ENCODE results near the gene KRT7. TPM values are rescaled to one million over a fixed set of nuclear protein-coding genes. Genes with fewer than 3 reads are reported as not detected.

KRT7 gene
- total and polyA plus RNA-seq, 2 donors (not counting 3 experiments of a cell fraction or from before 2014, with no cell fraction given): 120 to 293 TPM

DNA sequence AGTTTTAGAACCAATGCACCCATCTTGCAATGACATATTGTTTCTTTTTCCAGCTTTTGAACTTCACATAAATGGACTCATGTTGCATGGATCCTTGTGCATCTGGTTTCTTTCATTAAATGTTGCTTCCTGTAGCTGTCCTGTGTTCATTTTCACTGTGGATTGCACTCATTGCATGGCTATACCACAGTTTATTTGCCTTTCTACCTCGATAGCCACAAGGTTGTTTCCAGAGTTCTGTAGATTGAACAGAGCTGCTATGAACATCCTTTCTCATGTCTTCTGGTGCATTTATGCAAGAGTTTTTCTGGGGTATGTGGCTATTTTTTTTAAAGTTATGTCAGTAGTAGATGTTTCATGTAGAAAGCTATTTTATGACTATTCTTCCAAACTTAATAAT lies 61.8 kb downstream of the KRT7 start:
- intact Hi-C loops (cut with micrococcal nuclease) (loop anchor here (5.0 kb wide), 1 partner anchor 527 kb away; no protein-coding TSS in a partner anchor), dilution Hi-C loops (cut with MboI; ENCODE audit: extremely low pct_ligation_motif_present, low sequenced_read_pairs) (no loop called here)
- CTCF ChIA-PET: interaction anchor here (1.2 to 2.9 kb wide), 6 partner anchors 10 to 576 kb away, joined by 3 to 15 read pairs (median 5); no protein-coding TSS in a partner anchor
- Histone ChIP-seq H3K9me3 (replicated peaks; ENCODE audit: control insufficient read depth, insufficient read depth, low read length) (no peaks in the 10 kb centered on the region), H3K36me3 (ENCODE audit: control insufficient read depth in 2 of 2, extremely low read depth in 1 of 2, insufficient read depth in 2 of 2, low read length in 2 of 2) (no peaks in the 10 kb centered on the region), H4K20me1 (replicated peaks; ENCODE audit: control insufficient read depth, extremely low read depth, insufficient read depth, low read length) (no peaks in the 10 kb centered on the region), H3K9ac (replicated peaks; ENCODE audit: extremely low read depth, insufficient read depth, low read length) (no peak overlapping the region), H3K4me1 (ENCODE audit: control insufficient read depth, extremely low read depth, insufficient read depth, low read length) (no peaks in the 10 kb centered on the region), H2AFZ (ENCODE audit: low read depth, low read length) (no peak overlapping the region), H3K4me3 (replicated peaks in 1 of 3; ENCODE audit: insufficient read depth in 1 of 3, low read depth in 1 of 3, low read length in 3 of 3) (no peak overlapping the region), H3K27ac (ENCODE audit: insufficient read depth, low read depth, low read length) (no peak overlapping the region), H3K9me1 (replicated peaks; ENCODE audit: control insufficient read depth, extremely low read depth, insufficient read depth, low read length) (no peaks in the 10 kb centered on the region), H3K27me3 (ENCODE audit: control insufficient read depth in 2 of 2, insufficient read depth in 2 of 2, low read length in 2 of 2) (peaks cover 37 to 51% of the 10 kb centered on the region in 2 experiments), H3K4me2 (ENCODE audit: insufficient read depth, low read length) (no peak overlapping the region), H3K79me2 (ENCODE audit: control insufficient read depth, insufficient read depth, low read length) (no peaks in the 10 kb centered on the region)
- no peak for FAIRE-seq
- no TSS peak for BruUV-seq (replicated peaks)
- POLR2A ChIA-PET: no interaction called here
- no peak for DNase-seq (ENCODE audit: low read depth, low spot score)
- TF ChIP-seq FOS (IDR thresholded peaks at IDR 0.05; ENCODE audit: borderline replicate concordance, insufficient read depth, low read length) (no peak), EZH2 (IDR thresholded peaks at IDR 0.05; ENCODE audit: borderline replicate concordance, low read depth, low read length, severe bottlenecking) (no peak), JUN (IDR thresholded peaks at IDR 0.05; ENCODE audit: borderline replicate concordance, insufficient read depth, insufficient read length, low read depth) (no peak)
- TF ChIP-seq, protein P1, sequence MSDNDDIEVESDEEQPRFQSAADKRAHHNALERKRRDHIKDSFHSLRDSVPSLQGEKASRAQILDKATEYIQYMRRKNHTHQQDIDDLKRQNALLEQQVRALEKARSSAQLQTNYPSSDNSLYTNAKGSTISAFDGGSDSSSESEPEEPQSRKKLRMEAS (IDR thresholded peaks at IDR 0.05; ENCODE audit: insufficient read depth, insufficient read length): no peak

DNA sequence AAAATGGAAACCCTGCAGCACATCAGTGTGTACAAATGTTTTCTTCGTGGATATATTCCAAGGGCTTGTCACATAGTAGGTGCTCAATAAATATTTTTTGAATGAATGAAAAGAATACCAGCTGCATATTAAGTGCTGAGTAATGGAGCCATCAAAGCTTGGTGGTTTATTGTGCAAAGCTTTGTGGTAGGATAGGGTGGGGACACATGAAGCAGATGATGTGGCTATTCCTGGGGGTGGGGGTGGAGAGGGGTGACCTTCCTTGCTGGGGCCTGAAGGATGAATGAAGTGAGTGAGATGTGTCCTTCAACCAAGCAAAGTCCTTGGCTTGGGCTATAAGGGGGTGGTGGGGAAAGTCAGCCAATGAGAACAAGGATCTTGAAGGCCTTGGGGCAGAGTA lies 62.6 kb downstream of the KRT7 start:
- H3K9ac ChIP-seq (replicated peaks; ENCODE audit: extremely low read depth, insufficient read depth, low read length): no peak overlapping the region
- H3K9me1 ChIP-seq (replicated peaks; ENCODE audit: control insufficient read depth, extremely low read depth, insufficient read depth, low read length): no peaks in the 10 kb centered on the region
- ChIA-PET POLR2A (no interaction called here), CTCF (interaction anchor here (1.8 to 2.9 kb wide), 2 partner anchors 16 to 575 kb away, joined by 4 to 15 read pairs; no protein-coding TSS in a partner anchor)
- H3K36me3 ChIP-seq (ENCODE audit: control insufficient read depth in 2 of 2, extremely low read depth in 1 of 2, insufficient read depth in 2 of 2, low read length in 2 of 2): no peaks in the 10 kb centered on the region
- DNase-seq (ENCODE audit: low read depth, low spot score) (no peak), FAIRE-seq (no peak)
- no TSS peak for BruUV-seq (replicated peaks)
- no peak overlapping the region for H2AFZ ChIP-seq (ENCODE audit: low read depth, low read length)
- no peaks in the 10 kb centered on the region for H4K20me1 ChIP-seq (replicated peaks; ENCODE audit: control insufficient read depth, extremely low read depth, insufficient read depth, low read length)
- peaks cover 39 to 58% of the 10 kb centered on the region in 2 experiments for H3K27me3 ChIP-seq (ENCODE audit: control insufficient read depth in 2 of 2, insufficient read depth in 2 of 2, low read length in 2 of 2)
- H3K9me3 ChIP-seq (replicated peaks; ENCODE audit: control insufficient read depth, insufficient read depth, low read length): no peaks in the 10 kb centered on the region
- no peak overlapping the region for H3K4me2 ChIP-seq (ENCODE audit: insufficient read depth, low read length)
- dilution Hi-C loops (cut with MboI; ENCODE audit: extremely low pct_ligation_motif_present, low sequenced_read_pairs): no loop called here
- TF ChIP-seq, protein P2, sequence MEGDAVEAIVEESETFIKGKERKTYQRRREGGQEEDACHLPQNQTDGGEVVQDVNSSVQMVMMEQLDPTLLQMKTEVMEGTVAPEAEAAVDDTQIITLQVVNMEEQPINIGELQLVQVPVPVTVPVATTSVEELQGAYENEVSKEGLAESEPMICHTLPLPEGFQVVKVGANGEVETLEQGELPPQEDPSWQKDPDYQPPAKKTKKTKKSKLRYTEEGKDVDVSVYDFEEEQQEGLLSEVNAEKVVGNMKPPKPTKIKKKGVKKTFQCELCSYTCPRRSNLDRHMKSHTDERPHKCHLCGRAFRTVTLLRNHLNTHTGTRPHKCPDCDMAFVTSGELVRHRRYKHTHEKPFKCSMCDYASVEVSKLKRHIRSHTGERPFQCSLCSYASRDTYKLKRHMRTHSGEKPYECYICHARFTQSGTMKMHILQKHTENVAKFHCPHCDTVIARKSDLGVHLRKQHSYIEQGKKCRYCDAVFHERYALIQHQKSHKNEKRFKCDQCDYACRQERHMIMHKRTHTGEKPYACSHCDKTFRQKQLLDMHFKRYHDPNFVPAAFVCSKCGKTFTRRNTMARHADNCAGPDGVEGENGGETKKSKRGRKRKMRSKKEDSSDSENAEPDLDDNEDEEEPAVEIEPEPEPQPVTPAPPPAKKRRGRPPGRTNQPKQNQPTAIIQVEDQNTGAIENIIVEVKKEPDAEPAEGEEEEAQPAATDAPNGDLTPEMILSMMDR (IDR thresholded peaks at IDR 0.05; ENCODE audit: extremely low read depth in 1 of 2, insufficient read depth in 1 of 2, low read depth in 1 of 2, low read length in 2 of 2): no peak
- TF ChIP-seq, protein P1 (IDR thresholded peaks at IDR 0.05; ENCODE audit: insufficient read depth, insufficient read length): no peak
- TF ChIP-seq EZH2 (IDR thresholded peaks at IDR 0.05; ENCODE audit: borderline replicate concordance, low read depth, low read length, severe bottlenecking) (no peak), GATA2 (IDR thresholded peaks at IDR 0.05; ENCODE audit: insufficient read depth, insufficient read length, low read depth, low read length) (no peak), FOS (IDR thresholded peaks at IDR 0.05; ENCODE audit: borderline replicate concordance, insufficient read depth, low read length) (no peak), MYC (IDR thresholded peaks at IDR 0.05; ENCODE audit: low read depth, low read length) (no peak), JUN (IDR thresholded peaks at IDR 0.05; ENCODE audit: borderline replicate concordance, insufficient read depth, insufficient read length, low read depth) (no peak), POLR2AphosphoS5 (IDR thresholded peaks at IDR 0.05; ENCODE audit: insufficient read depth, low read depth, low read length) (no peak), POLR2A (IDR thresholded peaks at IDR 0.05; ENCODE audit: low read depth, low read length) (no peak)
- no peak overlapping the region for H3K4me3 ChIP-seq (replicated peaks in 1 of 3; ENCODE audit: insufficient read depth in 1 of 3, low read depth in 1 of 3, low read length in 3 of 3)
- no peaks in the 10 kb centered on the region for H3K4me1 ChIP-seq (ENCODE audit: control insufficient read depth, extremely low read depth, insufficient read depth, low read length)
- no peak overlapping the region for H3K27ac ChIP-seq (ENCODE audit: insufficient read depth, low read depth, low read length)
- intact Hi-C loops (cut with micrococcal nuclease): loop anchor here (1.0 kb wide), 1 partner anchor 37 kb away; no protein-coding TSS in a partner anchor
- no peaks in the 10 kb centered on the region for H3K79me2 ChIP-seq (ENCODE audit: control insufficient read depth, insufficient read depth, low read length)
